Tibial artery (tissue), 4 donors: Measurements from ENCODE around the gene CPT1C.

Experiments used
- DNase-seq, 2 donors: peaks; one replicate each; pipeline ENCODE4 v3.0.0-alpha.2; 2019
- H3K27ac ChIP-seq, 2 donors: fragments of 200-600 bp; sonication (generic) in 1 of 2; 1 replicate in 1 of 2; 2 replicates in 1 of 2; pipeline ENCODE4 v1.5.1; 2018 to 2019; ENCODE audit warnings: mild to moderate bottlenecking in 1 of 2
- H3K27me3 ChIP-seq, 2 donors: fragments of 200-600 bp; sonication (generic) in 1 of 2; one replicate each; pipeline versions ENCODE4 v1.5.1 to v1.6.0; 2016 to 2019
- H3K36me3 ChIP-seq, 3 donors: fragments of 200-600 bp; sonication (generic) in 2 of 3; one replicate each; pipeline ENCODE4 v1.5.1; 2016 to 2019; ENCODE audit warnings: mild to moderate bottlenecking in 2 of 3
- H3K4me1 ChIP-seq, 4 donors: fragments of 200-600 bp; sonication (generic) in 2 of 4; 1 replicate in 3 of 4; 2 replicates in 1 of 4; pipeline ENCODE4 v1.5.1; 2016 to 2019
- H3K4me3 ChIP-seq, 2 donors: fragments of 200-600 bp; sonication (generic) in 1 of 2; 1 replicate in 1 of 2; 2 replicates in 1 of 2; pipeline ENCODE4 v1.5.1; 2018 to 2019; ENCODE audit warnings: mild to moderate bottlenecking in 2 of 2
- H3K9me3 ChIP-seq, 3 donors: fragments of 200-600 bp; sonication (generic) in 1 of 3; one replicate each; pipeline ENCODE4 v1.5.1; 2016 to 2019
- CTCF ChIP-seq, 2 experiments: fragments of 200-600 bp in 1 of 2; fragments of 450-650 bp in 1 of 2; IDR thresholded peaks; one replicate each; pipeline ENCODE4 v1.5.1; 2017 to 2019; ENCODE audit warnings: antibody characterized with exemption in 2 of 2, mild to moderate bottlenecking in 1 of 2, moderate library complexity in 1 of 2
- intact Hi-C: fragments of 100-400 bp; cut with DNase I; formaldehyde crosslinking; loops from one replicate; pipeline ENCODE4 v1.15.0; 2023; ENCODE audit warnings: low total_unique reads

Gene CPT1C

GRCh38 chr19:49739098-49739497, 48.2 kb downstream of the CPT1C start:
- no peaks in the 10 kb centered on the region for H3K36me3 ChIP-seq
- TF ChIP-seq CTCF (IDR thresholded peaks at IDR 0.05): no peak
- H3K4me3 ChIP-seq: no peak overlapping the region
- no peaks in the 10 kb centered on the region for H3K9me3 ChIP-seq
- intact Hi-C loops: no loop called here
- no peaks in the 10 kb centered on the region for H3K27me3 ChIP-seq
- no peak overlapping the region for H3K27ac ChIP-seq
- no peaks in the 10 kb centered on the region for H3K4me1 ChIP-seq
- no peak for DNase-seq

- H3K9me3 ChIP-seq: no peaks in the 10 kb centered on the region
- no peak overlapping the region for H3K4me3 ChIP-seq
- H3K27ac ChIP-seq: no peak overlapping the region
- intact Hi-C loops: no loop called here
- no peak for DNase-seq
- TF ChIP-seq CTCF (IDR thresholded peaks at IDR 0.05): no peak
- H3K36me3 ChIP-seq: no peaks in the 10 kb centered on the region
- H3K27me3 ChIP-seq: no peaks in the 10 kb centered on the region
- H3K4me1 ChIP-seq: no peaks in the 10 kb centered on the region
These were observed 49.0 kb downstream of the CPT1C start for GRCh38 chr19:49739933-49740332.

- intact Hi-C loops: no loop called here
- Histone ChIP-seq H3K9me3 (no peaks in the 10 kb centered on the region), H3K27me3 (peaks cover 0 to 10% of the 10 kb centered on the region in 2 donors), H3K4me1 (no peaks in the 10 kb centered on the region), H3K36me3 (no peaks in the 10 kb centered on the region), H3K27ac (no peak overlapping the region), H3K4me3 (no peak overlapping the region)
- DNase-seq: no peak
- TF ChIP-seq CTCF (IDR thresholded peaks at IDR 0.05): no peak
These were observed 50.4 kb downstream of the CPT1C start for GRCh38 chr19:49741210-49741844.

DNA sequence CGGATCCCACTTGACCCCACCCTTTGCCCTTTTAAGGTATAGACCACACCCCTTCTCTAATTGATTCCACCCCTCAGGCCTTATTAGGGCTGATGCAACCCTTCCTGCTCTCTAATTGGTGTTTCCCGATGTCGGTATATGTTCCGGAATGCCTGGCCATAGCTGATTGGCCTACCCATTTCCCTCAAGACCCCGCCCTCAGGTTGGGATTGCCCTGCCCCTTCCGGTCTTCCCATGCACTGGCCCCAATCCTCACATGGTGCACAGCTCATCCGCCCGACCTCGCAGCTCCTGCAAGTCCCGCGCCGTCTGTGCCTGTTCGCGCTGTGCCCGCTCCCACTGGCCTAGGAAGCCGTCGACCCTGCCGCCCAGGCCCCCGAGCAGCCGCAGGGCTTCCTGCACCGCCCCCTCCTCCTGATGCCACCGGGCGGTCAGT, 54.0 kb downstream of the CPT1C start:
- Histone ChIP-seq H3K27ac (no peak overlapping the region), H3K4me1 (no peaks in the 10 kb centered on the region), H3K36me3 (no peaks in the 10 kb centered on the region), H3K4me3 (no peak overlapping the region), H3K9me3 (no peaks in the 10 kb centered on the region), H3K27me3 (peaks cover 0 to 10% of the 10 kb centered on the region in 2 donors)
- TF ChIP-seq CTCF (IDR thresholded peaks at IDR 0.05): no peak
- no peak for DNase-seq
- intact Hi-C loops: no loop called here

DNA sequence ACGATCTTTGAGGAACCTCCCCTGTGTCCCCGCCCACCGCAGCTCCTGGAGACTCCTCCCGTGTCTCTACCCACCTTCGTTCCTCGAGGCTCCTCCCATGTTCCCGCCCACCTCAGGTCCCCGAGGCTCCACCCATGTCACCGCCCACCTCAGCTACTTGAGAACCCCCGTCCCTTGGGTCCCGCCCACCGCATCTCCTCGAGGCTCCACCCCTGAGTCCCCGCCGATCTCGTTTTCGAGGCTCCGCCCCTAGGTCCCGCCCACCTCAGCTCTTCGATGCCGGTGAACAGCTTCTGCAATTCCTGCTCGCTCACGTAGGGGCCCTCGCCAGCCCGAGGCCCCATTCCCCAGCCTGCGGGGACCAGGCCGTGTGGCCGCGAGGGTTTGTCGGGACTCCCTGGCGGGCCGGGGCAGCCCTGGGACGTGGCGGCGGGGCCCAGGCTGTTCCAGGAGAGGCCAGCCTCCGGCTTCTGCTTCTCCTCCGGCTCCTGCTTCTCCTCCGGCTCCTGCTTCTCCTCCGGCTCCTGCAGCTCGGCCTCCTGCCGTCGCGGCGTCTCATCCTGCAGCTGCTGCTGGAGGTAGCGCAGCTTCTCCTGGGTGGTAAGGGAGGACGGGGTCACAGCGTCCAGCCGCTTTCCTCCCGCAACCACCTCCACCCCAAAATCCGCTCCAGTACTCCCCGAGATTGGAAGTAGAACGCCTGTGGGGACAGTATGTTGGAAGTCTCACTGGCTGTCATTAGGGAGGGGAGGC, 55.5 kb downstream of the CPT1C start:
- Histone ChIP-seq H3K4me3 (no peak overlapping the region), H3K9me3 (no peaks in the 10 kb centered on the region), H3K27ac (no peak overlapping the region), H3K27me3 (peaks cover 0 to 10% of the 10 kb centered on the region in 2 donors), H3K4me1 (no peaks in the 10 kb centered on the region), H3K36me3 (no peaks in the 10 kb centered on the region)
- no peak for TF ChIP-seq CTCF (IDR thresholded peaks at IDR 0.05)
- DNase-seq: no peak
- intact Hi-C loops: no loop called here
